Activated CD4-positive, alpha-beta T cell treated with anti-CD3 and anti-CD28 coated beads, Interleukin-2, amount 50 U/mL, for 16 hours (primary cell): ENCODE measurements around the gene C10orf53.

Experiments
- DNase-seq: peaks from one replicate; pipeline ENCODE4 v3.0.0-alpha.2; 2020

Gene C10orf53

DNA sequence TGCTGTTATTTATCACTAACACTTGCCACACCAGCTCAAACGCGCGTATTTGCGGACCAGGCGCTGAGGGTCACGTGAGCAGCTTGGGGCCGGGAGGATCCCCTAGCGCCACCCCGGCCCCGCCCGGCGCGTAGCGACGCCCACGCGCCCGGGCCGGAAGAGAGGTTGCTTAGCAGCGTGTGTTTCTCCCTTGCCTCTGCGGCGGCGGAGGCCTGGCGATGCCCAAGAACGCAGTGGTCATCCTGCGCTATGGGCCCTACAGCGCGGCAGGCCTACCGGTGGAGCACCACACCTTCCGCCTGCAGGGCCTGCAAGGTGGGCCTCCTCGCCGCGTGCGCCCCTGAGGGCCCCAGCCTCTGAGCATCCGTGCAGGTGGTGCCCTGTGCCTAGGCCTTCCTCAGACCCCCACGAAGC is at the start of gene C10orf53:
TSS of gene C10orf53 (plus strand) at position 172 of the 414 bp plus-strand sequence. CDS start at position 219, 47 bp downstream.
- peak; percentile 40 for DNase-seq

- no peak for DNase-seq
Observed at GRCh38 chr10:49631975-49632374, 47.5 kb upstream of the C10orf53 start.

DNA sequence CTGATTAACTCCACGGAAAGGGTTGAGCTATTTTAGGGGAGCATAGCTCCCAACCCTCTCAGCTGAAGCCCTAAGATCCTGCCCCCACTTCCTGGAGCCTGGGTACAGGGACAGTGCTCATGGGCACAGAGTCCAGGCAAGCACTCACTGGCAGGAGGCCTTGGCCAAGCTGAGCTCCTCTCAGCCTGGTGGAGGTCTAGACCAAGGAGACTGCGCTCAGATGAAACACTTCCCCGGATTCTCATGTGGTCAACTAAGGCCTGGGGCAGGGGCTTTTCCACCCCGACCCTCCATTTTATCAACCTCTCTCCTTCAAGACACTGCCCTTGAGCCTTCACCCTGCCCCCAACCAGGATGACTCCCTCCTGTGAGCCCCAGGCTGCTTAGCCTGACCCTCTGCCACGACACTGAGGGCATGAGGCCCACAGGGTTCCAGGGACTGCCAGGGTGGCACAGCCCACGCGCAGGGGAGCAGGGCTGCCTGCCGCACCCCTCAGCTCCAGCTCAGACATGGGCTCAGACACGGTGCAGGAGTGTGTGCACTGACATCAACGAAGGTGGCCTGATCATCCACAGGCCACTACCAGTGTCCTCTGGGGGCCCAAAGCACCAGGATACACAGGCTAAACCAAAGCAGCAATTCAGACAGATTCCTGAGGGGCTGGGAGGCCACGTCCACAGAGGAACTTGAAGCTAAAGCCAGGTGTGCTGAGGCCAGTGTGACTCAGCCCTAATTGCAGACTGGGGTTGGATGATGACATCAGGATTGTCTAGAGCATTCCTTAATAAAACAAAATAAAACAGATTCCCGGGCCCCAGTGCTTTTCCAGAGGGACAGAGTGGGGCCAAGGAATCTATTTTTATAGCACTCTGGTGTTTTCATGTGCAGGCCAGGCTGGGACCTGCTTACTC is 46.8 kb upstream of the C10orf53 start:
- DNase-seq = no peak

- no peak for DNase-seq
Observed at GRCh38 chr10:49633327-49634068, 46.0 kb upstream of the C10orf53 start.

GRCh38 chr10:49634069-49634660 is 45.3 kb upstream of the C10orf53 start:
- no peak for DNase-seq

- DNase-seq = no peak
Observed at GRCh38 chr10:49642311-49642710, 37.1 kb upstream of the C10orf53 start.

GRCh38 chr10:49643241-49644034 is 36.0 kb upstream of the C10orf53 start:
- no peak for DNase-seq

DNA sequence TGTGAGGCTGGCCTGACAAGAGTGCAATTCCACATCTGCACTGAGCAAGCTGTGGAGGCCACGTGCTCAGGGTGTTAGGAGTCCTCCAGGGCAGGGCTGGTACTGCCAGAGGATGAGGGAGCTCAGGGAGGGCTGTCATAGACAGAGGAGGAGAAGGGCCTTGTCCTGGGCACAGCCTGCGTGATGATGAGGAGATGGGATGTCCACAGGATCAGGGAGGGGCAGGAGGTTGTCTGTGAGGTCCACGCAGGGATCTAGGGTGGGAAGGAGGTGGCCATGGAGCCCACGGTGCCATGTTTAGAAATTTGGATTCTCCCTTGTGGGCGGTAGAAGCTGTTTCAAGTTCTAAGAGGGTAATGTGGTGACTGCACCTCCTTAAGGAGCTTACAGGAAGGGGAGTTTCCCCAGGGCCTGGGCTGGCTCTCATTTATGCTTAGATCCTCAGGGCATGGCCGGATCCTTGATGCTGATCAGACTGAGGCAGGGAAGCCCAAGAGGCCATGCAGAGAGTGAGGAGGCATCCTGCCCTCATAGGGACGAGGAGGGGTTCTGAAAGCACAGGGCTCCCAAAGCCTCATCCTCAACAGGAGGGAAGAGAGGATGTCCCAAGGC is 35.3 kb upstream of the C10orf53 start:
- DNase-seq = no peak

- DNase-seq = no peak
Observed at GRCh38 chr10:49645417-49645816, 34.0 kb upstream of the C10orf53 start.

- no peak for DNase-seq
Observed at GRCh38 chr10:49645871-49646870, 33.3 kb upstream of the C10orf53 start.

- no peak for DNase-seq
Observed at GRCh38 chr10:49647554-49647953, 31.9 kb upstream of the C10orf53 start.

DNA sequence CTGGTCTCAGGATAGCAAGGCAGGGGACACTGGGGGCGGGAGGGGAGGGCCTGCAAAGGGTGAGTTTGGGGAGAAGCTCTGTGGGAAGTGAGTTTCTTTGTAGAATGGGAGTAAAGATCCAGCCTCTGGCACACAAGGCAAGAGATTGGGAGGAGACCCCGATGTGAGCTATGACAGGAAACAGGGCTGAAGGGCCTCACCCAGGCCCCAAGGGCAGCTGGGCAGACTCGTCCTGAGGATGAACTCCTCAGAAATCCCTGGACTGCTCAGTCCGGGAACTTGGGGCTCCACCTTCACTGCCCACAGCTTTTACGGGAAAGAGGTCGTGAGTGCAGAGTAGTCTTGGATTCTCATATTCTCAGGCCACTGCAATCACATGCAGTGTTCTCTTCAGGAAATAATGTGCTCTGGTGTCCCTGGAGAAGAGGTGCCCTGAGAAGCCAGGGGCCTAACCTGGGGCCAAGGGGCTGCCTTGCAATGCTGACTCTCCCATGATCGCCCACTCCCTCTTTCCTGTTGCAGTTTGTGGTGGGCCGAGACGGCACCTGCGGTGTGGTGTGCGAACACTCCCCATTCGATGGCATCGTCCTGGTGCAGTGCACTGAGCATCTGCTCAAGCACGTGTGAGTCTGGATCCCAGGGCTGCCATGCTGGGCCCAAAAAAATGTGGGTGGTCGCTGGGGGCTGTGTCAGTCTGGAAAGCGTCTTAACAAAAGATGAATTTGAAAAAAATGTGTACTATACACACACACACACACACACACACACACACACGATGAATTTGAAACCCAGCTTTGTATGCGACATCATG is 31.3 kb upstream of the C10orf53 start:
- no peak for DNase-seq

DNA sequence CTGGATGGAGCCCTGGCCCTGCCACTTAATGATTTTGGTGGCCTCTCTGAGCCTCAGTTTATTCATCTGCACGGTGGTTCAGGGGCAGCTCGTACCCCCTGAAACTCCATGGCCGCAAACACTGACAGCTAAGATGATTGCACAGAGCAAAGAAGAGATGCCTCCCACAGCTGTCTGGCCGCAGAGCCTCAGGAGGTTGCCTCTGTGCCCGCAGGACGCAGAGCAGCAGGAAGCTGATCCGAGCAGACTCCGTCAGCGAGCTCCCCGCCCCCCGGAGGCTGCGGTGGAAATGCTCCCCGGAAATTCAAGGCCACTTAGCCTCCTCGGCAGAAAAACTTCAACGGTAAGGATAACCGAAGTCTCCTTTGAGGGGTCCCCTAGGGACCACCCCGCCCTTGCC is 30.2 kb upstream of the C10orf53 start:
- peak; percentile 38 for DNase-seq

DNA sequence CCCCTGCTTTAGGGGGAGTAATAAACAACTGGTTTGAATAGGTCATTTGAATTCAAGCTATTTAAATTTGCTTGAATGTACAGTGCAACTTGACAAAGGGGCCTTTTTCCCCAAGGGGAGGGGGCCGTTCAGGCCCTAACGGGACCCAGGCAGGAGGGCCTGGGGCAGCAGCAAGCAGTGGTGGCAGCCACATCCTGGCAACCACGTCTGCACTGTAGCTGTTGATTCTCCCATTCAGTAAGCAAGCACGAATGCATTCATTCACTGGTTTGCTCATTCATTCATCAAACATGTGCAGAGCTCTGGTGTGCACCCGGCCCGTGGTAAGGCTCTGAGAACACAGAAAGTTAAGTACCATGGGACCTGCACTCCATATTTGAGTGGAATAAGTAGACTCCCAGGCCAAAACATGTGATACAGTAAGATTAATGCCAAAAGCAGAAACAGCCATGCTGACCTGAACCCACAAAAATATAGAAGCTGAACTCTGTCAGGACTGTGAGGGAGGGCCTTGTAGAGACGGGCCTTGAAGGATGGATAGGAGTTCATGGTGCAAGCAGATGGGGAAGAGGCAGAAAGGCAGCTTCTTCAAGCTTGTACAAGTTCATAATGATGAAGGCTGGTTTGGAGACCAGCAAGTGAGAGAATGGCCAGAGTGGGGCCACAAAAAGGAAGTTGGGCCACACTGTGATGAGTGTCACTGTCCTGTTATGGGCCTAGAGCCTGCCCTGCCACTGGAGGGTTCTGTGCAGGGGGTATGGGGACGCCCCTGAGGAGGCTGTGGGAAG is 29.3 kb upstream of the C10orf53 start:
- no peak for DNase-seq

DNA sequence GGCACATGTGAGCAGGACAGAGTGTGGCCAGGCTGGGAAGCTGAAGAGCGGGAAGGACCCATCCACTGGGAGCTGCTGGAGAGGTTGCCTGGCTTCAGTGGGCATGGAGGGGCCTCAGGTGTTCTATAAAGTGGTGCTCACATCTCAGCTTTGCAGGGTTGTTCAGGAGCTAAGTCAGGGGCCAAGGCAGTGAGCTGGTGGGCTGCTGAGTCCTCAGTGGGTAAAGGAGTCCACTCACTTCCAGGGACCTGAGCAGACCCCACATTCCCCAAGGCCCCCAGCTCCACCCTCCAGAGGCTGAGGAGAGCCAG is 28.8 kb upstream of the C10orf53 start:
- DNase-seq = no peak

DNA sequence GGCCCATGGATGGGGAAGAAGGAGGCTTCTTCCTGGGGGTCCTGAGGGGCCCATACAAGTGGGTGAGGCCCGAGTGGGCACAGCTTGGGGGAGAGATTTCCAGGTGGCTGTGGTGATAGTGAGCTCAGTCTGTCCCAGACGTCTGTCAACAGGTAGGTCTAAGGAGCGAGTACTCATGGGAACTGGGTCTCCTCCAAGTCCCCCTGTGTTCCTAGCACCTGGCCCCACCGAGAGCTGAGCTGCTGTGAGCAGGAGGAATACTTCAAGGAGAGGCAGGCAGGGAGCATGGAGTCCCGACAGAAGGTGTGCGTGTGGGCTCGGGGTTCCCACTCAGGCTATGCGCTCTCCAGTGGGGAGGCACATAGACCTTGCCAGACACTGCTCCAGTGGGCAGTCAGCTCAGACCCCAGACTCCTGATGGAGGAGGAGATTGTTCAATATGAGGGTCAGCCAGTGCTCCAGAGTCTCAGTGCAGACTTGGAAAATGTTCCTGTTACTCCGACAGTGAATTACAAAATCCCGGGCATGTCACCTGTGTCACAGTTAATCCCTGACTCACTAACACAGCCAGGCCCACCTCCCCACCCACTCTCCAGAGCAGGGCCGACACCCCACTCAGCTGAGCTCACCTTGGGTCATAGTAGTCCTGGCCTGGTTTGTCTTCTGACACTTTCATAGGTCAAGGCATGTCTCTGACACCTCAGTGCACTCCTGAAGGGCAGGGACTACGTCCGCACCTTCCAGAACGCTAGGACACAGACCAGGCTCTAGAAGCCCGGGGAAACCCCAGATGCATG is 28.2 kb upstream of the C10orf53 start:
- no peak for DNase-seq

DNA sequence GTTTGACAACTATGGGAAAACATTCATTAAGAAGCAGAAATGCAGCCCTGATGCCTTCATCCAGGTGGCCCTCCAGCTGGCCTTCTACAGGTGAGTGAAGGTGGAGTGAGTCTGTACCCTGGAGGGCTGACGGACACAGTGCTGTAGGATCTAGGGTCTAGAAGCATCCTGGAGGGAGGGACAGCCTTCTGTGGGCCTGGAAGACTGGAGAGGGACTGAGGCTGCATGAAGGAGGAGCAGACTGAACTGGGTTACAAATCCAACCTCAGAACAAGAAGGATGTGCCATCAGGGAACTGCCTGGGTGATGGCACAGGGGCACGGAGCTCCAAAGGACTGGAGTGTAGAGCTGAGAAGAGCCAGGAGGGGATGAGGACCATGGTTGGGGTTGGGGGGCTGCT is 27.5 kb upstream of the C10orf53 start:
- no peak for DNase-seq

GRCh38 chr10:49652421-49653272 is 26.8 kb upstream of the C10orf53 start:
- no peak for DNase-seq
